LoVo (cell line): Measurements from ENCODE around the gene FAM3C.
"Not testable (repeated sequence)": the region's sequence is repeated elsewhere in the genome, so short reads cannot be mapped to it uniquely, and the experiment has no call there.

Experiments used
- DNase-seq: peaks from one replicate; pipeline ENCODE4 v3.0.0-alpha.2; 2016; ENCODE audit warnings: low spot score

FAM3C gene

DNA sequence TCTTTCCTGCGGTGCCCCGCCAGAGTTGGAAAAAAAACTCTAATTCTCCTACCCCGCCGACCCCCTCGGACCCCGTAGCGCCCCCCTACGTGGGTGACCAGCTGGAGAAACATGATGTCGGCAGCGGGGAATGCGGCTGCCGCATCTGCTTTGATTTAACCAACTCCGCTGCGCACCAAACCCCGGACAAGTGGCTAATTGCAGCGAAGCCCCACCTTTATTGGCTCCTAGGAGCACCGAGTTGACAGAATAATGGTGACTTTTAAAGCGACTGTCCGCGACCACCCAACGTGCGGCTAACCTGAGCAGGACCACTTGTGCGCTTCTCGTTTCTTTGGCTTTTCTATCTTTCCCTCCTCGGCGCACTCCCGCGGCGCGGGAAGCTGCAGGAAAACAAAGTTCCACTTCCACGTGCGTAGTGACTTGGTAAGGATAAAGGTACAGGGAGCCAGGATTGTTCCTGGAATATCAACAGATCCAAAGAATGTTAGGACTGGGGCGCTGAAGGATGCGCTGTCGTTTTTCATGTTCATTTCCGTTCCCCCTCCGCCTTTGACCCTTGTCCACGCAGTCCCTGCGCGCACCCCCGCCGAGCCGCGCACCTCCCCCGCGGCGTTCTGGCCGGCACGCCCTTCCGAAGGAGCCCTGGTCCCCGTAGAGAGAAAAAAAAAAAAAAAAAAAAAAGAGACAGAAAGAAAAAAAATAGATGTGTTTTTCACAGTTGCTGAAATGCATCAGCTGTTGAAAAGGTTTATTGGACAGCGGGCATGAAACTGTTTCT is 65.9 kb downstream of the FAM3C start:
- peak; percentile 69 for DNase-seq

DNA sequence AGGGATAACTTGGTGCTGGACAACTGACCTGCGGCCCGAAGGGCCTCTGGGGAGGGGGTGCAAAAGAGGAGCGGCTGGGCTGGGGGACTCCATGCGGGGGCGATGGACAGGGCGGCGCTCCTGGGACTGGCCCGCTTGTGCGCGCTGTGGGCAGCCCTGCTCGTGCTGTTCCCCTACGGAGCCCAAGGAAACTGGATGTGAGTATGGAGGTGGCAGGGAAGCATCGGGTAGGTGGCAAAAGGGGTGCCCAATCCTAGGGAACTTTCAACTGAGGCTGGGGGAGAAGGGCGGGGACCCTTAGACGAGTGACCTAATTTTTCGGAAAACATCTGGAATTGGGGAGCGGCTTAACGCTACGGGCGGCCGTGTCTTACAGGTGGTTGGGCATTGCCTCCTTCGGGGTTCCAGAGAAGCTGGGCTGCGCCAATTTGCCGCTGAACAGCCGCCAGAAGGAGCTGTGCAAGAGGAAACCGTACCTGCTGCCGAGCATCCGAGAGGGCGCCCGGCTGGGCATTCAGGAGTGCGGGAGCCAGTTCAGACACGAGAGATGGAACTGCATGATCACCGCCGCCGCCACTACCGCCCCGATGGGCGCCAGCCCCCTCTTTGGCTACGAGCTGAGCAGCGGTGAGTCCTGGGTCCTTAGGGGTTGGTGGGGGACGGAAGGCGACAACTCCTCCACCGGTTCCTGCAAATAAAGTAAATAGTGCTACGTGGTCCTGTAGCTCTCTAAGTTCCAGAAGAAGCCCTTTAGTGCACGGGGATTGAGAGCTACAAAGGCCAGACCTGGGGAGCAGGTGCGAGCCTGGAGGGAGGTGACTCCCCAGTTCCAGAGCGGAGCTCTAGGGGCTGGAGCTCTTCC is 66.7 kb downstream of the FAM3C start:
- peak; percentile 72 for DNase-seq

DNA sequence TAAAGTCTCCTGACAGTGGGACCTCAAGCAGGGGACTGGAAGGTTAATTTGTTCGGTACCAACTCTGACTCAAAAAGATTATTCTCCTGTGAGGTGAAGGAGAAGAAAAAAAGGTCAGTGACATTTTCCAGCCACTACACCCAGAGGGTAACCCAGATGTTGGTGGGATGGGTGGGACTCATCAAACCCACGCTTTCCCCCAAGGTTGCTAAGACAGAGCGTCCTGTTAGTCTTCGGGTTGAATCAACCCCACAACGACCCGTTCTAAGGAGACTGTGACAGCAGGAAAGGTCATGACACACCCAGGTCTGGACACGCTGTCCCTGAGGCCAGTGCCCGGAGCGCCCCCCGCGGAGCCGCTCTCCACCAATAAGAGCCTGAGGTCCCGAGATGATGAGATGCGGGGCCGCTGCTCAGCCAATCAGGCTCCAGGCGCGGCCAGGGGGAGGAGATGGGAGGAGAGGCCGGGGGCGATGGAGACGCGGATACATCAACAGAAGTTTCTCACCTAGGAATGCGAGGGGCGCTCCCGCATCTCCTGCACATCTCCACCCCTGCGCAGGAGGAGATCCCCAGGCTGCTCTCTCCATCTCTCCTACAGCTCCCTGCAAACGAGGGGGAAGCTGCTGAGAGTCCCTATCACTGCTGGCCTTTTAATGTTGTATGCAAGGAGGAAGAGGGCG is 67.5 kb downstream of the FAM3C start, which contains the start of gene WNT16:
Gene WNT16 (plus strand): TSS at position 493 of the 683 bp plus-strand sequence. CDS start 293 bp downstream, outside the sequence.
- no peak for DNase-seq

- no peak for DNase-seq
Measured at GRCh38 chr7:121327671-121328070, 68.4 kb downstream of the FAM3C start.

DNA sequence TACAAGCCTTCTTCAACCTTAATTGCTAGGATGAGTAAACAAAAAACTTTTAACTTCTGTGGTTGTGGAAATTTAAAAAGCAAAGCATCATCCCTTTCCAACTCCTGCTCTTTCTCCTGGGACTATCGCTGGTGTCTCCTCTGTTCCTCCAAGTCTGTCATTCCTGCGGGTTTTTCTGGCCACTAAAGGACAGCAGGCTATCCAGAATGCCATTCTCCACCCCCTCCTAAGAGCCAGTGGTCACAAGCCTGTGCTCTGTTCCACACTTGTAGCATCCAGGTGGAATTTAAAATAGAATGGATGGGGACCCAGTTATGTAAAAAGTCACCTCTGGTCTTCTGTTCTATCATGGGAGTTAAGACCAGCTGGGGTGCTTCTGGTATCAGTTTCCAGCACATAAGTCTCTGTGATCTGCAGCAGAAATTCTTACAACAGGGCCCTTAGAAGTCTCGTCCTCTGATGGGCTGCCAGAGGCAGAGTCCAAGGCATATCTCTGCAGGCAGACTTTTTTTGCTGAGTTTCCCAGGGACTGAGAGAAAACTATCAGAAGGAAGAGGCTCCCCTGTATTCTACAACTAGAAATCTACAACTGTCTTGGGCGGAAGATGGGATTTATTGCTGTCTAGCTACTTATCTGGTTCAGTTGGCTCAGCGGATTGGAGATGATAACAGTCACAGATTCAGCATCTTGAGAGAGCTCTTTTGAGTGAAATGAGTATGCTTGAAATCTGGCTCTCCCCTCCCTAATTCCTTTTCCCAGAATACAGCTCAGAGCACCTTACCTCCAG is 72.4 kb downstream of the FAM3C start:
- DNase-seq: no peak

- DNase-seq: no peak
Measured at GRCh38 chr7:121322460-121322859, 73.6 kb downstream of the FAM3C start.

DNA sequence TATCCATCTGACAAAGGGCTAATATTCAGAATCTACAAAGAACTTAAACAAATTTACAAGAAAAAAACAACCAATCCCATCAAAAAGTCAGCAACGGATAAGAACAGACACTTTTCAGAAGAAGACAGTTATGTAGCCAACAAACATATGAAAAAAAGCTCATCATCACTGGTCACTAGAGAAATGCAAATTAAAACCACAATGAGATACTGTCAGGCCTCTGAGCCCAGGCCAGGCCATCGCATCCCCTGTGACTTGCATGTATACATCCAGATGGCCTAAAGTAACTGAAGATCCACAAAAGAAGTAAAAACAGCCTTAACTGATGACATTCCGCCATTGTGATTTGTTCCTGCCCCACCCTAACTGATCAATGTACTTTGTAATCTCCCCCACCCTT is 80.9 kb downstream of the FAM3C start:
- not testable (repeated sequence) for DNase-seq

DNA sequence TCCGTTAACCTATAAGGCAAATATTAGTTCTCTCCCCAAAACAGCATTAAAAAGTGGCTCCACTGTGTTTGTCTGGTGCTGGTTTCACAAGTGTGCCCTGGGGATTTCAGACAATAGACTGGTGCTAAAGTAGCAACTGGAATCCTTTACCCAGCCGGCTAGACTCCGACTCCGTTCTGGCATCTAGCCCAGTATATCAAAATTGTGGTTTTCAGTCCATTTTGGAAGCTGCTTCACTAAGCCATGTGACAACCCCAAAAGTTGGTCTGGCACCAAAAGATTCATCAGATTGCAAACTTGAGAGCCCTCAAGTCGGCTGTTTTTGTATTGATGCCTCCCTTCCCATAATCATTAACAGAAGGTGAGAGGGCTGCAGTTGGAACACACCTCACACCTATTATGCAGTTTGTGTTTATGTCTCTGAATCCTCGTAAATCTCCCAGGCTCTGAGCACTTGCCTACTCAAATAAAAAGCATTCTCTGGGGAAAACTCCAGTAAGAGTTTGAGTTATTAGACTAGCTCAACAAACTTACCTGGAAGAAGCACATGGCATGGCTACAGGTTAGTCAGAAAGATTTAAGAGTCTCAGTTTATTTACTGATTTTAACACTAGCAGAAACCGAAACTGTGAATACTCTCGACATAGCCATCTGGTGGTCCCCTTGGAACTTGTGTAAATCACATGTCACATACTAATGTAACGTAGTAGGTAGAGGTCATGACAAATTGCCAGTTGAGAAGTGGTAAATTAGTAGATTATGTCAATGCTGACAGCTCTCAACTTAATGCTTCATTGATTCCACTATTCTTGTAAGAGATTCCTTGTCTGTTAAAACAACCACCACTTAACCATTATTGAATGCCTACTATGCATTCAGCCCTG is 82.1 kb downstream of the FAM3C start:
- DNase-seq: peak; percentile 85

DNA sequence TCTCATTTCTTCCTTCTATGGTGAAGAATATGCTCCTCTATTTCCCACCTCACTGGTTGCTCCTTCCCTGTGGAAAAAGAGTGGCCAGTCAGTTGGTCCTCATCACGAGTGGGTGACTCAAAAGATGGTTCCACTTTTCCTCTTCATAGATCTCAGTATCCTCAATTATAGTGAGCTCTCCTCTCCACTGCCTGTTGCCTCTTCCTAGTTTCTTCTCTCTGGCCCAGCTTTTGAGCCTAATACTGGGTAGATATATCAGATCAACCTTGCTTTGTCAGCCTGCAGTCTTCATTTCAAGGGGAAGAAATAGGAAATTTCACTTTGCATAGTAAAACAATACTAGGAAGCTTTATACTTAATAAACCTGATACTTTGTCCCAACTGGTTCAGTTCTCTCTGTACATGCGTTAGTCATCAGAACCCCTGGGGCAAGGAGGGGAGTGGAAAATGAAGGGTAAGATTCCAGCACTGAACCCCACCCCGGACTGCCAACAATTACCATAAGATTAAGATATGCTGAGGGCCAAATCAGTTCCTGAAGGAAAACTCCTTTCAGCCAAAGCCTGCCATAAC is 82.8 kb downstream of the FAM3C start:
- peak; percentile 74 for DNase-seq

GRCh38 chr7:121307021-121307574 is 89.0 kb downstream of the FAM3C start:
- no peak for DNase-seq

DNA sequence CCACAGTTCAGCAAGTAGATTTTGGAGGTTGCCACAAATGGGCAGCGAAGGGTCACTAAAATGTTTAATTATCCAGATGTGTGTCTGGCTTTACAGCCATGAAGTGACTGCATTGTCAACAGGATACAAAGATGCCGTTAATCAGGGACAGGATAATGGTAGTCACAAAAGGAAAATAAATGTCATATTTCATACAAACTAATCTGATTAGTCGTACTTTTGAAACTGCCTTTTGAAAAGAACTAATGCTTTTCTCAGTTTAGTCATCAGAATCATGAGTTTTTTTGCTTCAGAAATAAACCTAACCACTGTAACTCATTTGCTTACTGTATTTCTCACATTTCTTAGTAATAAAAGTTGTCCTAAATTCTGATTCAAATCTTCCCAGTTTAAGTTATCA is 89.5 kb downstream of the FAM3C start:
- no peak for DNase-seq

DNA sequence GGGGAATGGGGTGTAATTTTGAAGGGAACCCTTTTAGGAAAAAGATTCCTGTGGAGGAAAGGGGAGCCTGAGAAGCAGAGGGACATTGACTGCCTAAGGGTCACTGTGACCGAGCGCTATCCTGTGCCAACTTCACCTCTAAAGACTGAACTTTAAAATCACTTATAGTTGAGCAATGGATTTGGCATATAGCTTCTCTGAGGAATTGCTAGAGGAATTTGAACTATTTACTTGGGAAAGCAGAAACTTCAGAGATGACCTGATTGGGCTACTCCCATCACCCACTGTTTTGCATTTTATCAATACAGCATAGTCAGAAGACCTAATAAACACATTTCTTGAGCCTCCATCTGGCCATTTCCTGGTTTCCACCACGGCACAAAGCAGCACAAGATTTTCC is 91.0 kb downstream of the FAM3C start:
- DNase-seq: no peak

- DNase-seq: no peak
Measured at GRCh38 chr7:121304102-121304658, 91.9 kb downstream of the FAM3C start.

DNA sequence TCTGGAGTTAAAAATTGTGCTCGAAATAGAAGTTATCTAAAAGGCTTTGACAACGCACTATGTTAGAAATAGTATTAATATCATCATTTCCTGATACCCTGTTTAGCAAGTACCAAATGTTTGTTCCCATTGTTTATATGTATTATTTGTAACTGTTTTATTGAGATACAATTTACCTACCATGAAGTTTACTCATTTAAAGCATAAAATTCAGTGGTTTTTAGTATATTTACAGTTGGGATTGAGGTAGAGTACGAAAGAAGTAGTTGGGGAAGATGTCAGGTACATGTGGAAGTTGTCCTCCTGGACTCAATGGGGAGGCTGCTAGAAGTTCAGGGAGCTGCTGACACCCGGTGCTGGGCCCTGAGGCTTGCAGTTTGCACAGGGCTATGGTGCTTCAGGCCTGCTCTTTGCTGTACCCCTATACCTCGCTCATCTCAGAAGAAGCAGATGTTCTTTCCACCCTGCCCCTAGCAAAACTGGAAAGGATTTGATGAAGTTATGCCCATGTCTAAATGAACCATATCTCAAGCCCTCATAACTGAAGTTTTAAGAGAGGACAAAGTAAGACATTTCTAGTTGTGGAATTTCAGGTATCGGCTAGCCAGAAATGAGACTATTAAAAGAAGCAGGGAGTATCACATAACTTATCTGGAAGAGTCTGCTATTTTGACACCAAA is 92.5 kb downstream of the FAM3C start:
- peak; percentile 10 for DNase-seq

DNA sequence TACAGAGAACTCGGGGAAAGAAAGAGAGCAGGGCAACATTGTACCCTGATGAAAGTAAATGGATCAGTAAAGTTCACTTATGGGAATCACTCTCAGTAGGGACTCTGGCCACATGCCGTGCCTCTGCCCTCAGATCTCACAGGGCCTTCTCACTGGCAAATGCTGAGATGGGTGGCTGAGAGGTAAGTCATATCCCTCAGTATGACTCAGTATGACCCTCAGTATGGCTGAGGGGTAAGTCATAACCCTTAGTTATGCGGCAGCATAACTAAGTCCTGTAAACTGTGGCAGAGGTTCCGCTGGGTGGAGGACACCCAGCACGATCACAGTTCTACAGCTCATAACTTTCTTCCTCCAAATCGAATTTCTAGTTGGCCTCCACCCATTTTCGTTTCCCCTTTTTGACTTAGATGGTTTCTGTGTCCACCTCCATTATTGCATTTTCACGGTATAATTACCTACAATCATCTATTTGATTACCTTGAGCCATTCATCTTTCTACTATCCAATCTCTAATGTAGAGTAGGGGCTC is 93.8 kb downstream of the FAM3C start:
- DNase-seq: peak; percentile 81

GRCh38 chr7:121301446-121302213 is 94.5 kb downstream of the FAM3C start:
- DNase-seq: peak; percentile 32

- no peak for DNase-seq
Measured at GRCh38 chr7:121300685-121301420, 95.3 kb downstream of the FAM3C start.
